Measurements from ENCODE around the gene ELMOD1. TPM values are rescaled to one million over a fixed set of nuclear protein-coding genes. Genes with fewer than 3 reads are reported as not detected.

The ELMOD1 gene
- polyA plus RNA-seq, 1 experiment = 0.06 TPM

- no peak for TF ChIP-seq CTCF (IDR thresholded peaks at IDR 0.05; ENCODE audit: low read depth, low read length)
- no peak overlapping the region for H3K27ac ChIP-seq (ENCODE audit: low read depth, low read length)
- no peak overlapping the region for H3K4me3 ChIP-seq (ENCODE audit: low read depth, low read length)
- ChIA-PET CTCF (interaction anchor here (0.6 to 1.8 kb wide), 5 partner anchors 10 to 84 kb away, joined by 3 to 5 read pairs (median 3); no protein-coding TSS in a partner anchor), POLR2A (no interaction called here)
- DNase-seq (ENCODE audit: low read depth, low spot score) = no peak
- H3K27me3 ChIP-seq (ENCODE audit: control insufficient read depth, insufficient read depth, low read length) = peaks cover 5% of the 10 kb centered on the region
- no peaks in the 10 kb centered on the region for H3K9me3 ChIP-seq (ENCODE audit: control insufficient read depth, insufficient read depth, low read length)
These were observed 14.4 kb downstream of the ELMOD1 start for GRCh38 chr11:107605061-107606006.

DNA sequence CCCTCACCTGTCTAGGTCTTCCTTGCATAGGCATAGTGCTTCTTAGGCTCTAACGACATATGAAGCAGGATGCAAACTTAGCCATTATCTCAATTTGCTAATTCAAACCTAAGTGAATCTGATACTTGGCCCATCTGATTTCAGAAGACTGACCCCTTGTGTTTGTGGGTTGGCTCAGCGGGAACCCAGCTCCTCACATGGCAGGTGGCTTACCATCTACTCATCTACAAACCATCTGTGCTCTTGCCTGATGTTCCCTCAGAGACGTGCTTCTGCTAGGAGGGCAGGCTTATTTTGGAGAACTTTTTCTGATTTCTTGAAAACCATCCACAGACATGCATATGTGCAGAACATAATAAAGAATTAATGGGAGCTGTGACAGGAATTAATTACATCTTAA is 15.2 kb downstream of the ELMOD1 start:
- Histone ChIP-seq H3K9me3 (ENCODE audit: control insufficient read depth, insufficient read depth, low read length) (no peaks in the 10 kb centered on the region), H3K4me3 (ENCODE audit: low read depth, low read length) (no peak overlapping the region), H3K27ac (ENCODE audit: low read depth, low read length) (no peak overlapping the region), H3K27me3 (ENCODE audit: control insufficient read depth, insufficient read depth, low read length) (peaks cover 5% of the 10 kb centered on the region)
- ChIA-PET POLR2A (no interaction called here), CTCF (interaction anchor here (0.5 to 1.8 kb wide), 4 partner anchors 11 to 83 kb away, joined by 3 to 5 read pairs (median 4); no protein-coding TSS in a partner anchor)
- DNase-seq (ENCODE audit: low read depth, low spot score) = no peak
- peak; percentile 24; the same call in 1 of the 2 replicates for TF ChIP-seq CTCF (IDR thresholded peaks at IDR 0.05; ENCODE audit: low read depth, low read length)

DNA sequence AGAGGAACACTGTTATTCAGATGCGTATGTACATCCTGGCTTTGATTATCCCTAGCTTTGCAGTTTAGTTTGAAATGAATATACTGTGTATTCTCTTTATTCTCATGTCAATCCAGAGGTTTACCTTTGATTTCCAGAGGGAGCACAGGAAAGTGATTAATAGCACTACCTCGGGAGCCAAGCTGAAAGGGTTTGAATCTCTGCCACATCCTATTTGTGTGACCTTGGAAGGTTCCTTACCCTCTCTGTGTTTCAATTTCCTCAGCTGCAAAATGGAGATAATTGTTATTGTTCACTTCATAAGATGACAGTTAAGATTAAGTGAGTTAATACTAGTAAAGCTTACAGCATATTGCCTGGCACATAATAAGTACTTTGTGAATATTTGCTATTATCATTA is 17.9 kb downstream of the ELMOD1 start:
- H3K27ac ChIP-seq (ENCODE audit: low read depth, low read length) = no peak overlapping the region
- TF ChIP-seq CTCF (IDR thresholded peaks at IDR 0.05; ENCODE audit: low read depth, low read length) = no peak
- no peak overlapping the region for H3K4me3 ChIP-seq (ENCODE audit: low read depth, low read length)
- CTCF ChIA-PET = interaction anchor here (0.5 to 1.2 kb wide), 2 partner anchors 33 to 45 kb away, joined by 3 read pairs; no protein-coding TSS in a partner anchor
- DNase-seq (ENCODE audit: low read depth, low spot score) = no peak
- POLR2A ChIA-PET = no interaction called here
- no peaks in the 10 kb centered on the region for H3K9me3 ChIP-seq (ENCODE audit: control insufficient read depth, insufficient read depth, low read length)
- H3K27me3 ChIP-seq (ENCODE audit: control insufficient read depth, insufficient read depth, low read length) = no peaks in the 10 kb centered on the region

DNA sequence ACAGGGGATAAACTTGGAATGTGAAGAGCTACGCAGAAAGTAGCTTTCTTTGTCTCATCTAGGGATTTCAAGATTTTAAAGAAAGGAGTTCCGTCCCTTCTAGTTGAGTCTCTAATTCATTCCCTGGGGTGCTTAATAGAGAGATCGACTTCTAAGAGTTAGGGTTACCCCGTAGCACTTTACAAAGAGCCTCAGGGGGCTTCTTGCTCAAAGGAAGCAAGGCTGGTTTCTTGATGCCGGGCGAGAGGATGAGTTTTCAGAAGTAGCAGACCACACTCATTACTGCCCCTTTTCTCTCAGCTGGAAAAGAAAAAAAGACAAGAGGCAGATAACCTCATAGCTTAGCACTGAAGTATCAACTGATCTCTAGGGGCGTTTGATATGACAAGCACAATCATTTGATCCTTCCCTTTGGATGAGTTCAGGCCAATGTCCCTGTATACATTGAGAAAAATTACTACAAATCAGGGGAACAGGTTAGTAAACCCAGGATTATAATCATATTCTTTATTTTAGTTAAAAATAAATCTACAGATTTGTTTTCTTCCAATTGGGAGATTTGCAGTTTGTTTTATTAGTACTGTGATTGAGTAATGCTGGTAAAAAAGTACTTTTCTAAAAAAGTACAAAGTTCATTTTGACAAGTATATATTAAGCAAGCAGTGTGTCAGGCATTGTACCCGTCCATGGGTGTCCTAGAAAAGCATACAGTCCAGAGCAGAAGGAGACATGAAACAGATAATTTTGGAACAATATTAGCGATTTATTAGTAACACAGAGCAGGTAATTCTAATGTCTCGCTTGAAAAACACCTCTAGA is 18.7 kb downstream of the ELMOD1 start:
- no peak overlapping the region for H3K4me3 ChIP-seq (ENCODE audit: low read depth, low read length)
- H3K27ac ChIP-seq (ENCODE audit: low read depth, low read length) = no peak overlapping the region
- H3K27me3 ChIP-seq (ENCODE audit: control insufficient read depth, insufficient read depth, low read length) = no peaks in the 10 kb centered on the region
- TF ChIP-seq CTCF (IDR thresholded peaks at IDR 0.05; ENCODE audit: low read depth, low read length) = no peak
- DNase-seq (ENCODE audit: low read depth, low spot score) = no peak
- CTCF ChIA-PET = interaction anchor here (1.2 kb wide), 1 partner anchor 46 kb away, joined by 3 read pairs; no protein-coding TSS in a partner anchor
- POLR2A ChIA-PET = no interaction called here
- no peaks in the 10 kb centered on the region for H3K9me3 ChIP-seq (ENCODE audit: control insufficient read depth, insufficient read depth, low read length)
